Left lobe of liver (tissue), 2 donors: ENCODE data around the gene FAM200C. TPM values are rescaled to one million over a fixed set of nuclear protein-coding genes. Genes with fewer than 3 reads are reported as not detected.

ENCODE experiments used
- ATAC-seq: fragments of 200-7000 bp; cut with Tn5 transposase; one replicate; pipeline ENCODE4 v1.9.1; 2020; ENCODE audit warnings: mild to moderate bottlenecking, moderate library complexity
- DNase-seq: peaks from one replicate; pipeline ENCODE4 v3.0.0-alpha.2; 2020; ENCODE audit warnings: low spot score
- total RNA-seq: library from RNA; stranded (reverse); gene quantifications from one replicate; pipeline ENCODE4 v1.2.1, GENCODE V29; 2021
- donor health status: DM: no; HTN: no; CAD: no; lungs with moderate emphysema.
- donor health status: DM: no; HTN: yes; CAD: no.

The FAM200C gene
- total RNA-seq, 1 donor from 2014 or later: 1.2 TPM

GRCh38 chr5:160369990-160370712, 29.7 kb downstream of the FAM200C start, which contains the start of gene C1QTNF2:
C1QTNF2 (minus strand) TSS chr5:160370626; CDS start chr5:160355011, 15,615 bp downstream.
- peak; percentile 52 for ATAC-seq
- no peak for DNase-seq

DNA sequence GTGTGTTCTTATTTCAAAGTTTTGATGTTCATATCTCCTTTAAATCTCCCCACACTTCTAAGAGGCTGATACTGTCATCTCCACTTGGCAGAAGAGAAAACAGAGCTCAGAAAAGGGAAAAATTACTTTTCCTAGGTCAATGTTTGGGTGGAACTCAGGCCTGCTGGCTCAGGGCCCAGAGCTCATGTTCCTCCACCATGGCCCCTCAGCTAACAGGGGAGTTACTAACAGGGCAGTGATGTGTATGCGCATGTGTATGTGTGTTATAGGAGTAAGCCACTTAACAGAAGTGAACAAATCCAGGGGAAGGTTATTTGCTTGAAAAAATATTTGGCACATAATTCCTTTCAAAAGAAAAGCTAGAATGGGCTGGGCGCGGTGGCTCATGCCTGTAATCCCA, 32.0 kb downstream of the FAM200C start:
- DNase-seq: no peak
- ATAC-seq: no peak

- no peak for ATAC-seq
- DNase-seq: no peak
Measured at GRCh38 chr5:160367261-160367660, 32.6 kb downstream of the FAM200C start.

- ATAC-seq (no peak), DNase-seq (no peak)
Measured at GRCh38 chr5:160366230-160366629, 33.6 kb downstream of the FAM200C start.

DNA sequence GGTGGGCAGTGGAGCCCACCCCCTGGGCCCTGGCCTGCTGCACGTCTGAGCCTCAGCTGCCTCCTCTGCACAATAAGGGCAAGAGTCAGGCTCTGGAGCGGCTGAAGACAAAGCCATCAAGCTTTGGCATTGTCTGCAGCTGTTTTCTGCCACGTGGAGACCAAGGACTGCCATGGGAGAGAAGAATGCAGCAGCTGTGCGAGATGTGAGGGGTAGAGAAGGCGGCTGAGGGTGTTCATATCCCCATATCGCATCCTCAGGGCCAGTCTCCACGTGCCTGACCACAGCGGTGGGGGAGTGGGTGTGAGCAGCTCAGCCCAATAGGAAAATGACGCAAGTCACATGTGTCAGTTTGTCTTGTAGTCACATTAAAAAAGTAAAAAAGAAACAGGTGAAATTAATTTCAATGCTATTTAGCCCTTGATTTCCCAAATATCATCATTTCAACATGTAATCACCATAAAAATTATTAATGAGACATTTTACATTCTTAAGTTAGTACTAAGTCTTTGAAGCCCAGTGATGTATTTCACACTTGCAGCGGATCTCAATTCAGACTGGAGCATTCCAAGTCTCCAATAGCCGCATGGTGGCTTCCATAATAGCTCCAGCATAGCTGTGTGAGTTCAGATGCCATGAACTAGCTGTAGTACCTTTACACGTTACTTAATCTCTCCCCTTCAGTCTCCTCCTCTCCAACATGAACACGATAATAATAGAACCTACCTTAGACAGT, 36.0 kb downstream of the FAM200C start:
- ATAC-seq: no peak
- DNase-seq: no peak

- no peak for ATAC-seq
- DNase-seq: no peak
Measured at GRCh38 chr5:160363211-160363610, 36.6 kb downstream of the FAM200C start.

DNA sequence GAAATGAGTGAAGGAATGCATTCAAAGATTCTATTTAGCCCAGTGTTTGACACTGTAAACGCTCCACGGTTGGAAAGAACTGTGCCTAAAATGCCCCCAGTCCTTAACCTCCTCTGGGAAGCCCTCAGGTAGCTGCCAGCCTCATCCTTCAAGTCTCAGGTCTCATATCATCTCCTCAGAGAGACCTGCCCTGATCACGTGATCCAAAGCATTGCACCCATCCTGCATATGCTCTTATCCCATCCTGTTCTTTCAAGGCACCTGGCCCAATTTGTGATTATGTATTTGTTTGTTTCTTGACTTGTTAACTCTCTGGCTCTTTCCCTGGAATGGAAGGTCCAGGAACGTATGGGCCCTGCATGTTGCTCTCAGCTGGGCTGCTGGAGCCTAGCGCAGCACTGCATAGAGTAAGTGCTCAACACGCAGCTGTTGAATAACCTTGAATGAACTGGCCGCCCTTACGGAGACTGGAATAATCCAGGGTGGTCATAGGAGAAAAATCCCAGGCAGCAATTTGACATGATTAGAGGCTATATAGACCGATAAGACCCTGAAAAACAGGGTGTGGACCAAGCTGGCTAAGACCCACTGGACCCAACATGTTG, 38.1 kb downstream of the FAM200C start:
- ATAC-seq: no peak
- DNase-seq: no peak

DNA sequence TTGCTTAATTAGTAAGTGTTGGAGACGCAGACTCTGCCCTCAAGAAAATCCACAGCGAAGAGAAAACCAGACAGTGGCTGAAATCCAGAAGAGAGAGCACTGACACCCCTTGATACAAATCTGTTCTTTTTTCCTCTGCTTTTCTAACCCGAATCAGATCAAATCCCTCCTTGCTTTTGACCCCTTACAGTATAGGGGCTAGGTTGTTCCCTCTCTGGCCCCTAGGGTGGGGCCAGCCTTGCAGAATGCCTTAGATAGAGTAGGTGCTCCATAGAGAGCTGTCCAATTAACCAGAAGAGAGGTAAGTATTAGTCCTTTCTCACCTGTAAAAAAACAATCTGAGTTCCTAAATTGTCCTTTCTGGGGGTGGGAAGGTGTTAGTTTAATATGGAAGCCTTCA, 39.5 kb downstream of the FAM200C start:
- DNase-seq (no peak), ATAC-seq (no peak)

- DNase-seq (peak; percentile 22), ATAC-seq (no peak)
Measured at GRCh38 chr5:160359816-160360215, 40.0 kb downstream of the FAM200C start.

DNA sequence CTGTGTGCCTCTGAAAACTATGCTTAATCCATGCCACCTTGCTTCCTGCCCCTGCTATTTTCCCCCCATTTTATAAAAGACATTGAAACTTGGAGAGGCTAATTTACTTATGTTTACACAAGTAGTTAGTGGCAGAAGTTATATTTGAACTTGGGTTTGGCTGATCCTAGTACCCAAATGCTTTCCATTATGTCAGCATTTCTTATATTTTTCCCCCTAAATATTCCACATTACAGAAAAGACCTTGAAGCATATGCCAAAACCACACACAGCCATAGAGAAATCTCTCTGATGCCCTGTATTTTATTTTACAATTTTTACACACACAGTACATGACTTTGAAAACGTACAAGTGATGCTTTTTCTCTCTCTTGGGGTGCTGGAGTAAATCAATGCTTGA, 40.6 kb downstream of the FAM200C start:
- no peak for ATAC-seq
- no peak for DNase-seq

DNA sequence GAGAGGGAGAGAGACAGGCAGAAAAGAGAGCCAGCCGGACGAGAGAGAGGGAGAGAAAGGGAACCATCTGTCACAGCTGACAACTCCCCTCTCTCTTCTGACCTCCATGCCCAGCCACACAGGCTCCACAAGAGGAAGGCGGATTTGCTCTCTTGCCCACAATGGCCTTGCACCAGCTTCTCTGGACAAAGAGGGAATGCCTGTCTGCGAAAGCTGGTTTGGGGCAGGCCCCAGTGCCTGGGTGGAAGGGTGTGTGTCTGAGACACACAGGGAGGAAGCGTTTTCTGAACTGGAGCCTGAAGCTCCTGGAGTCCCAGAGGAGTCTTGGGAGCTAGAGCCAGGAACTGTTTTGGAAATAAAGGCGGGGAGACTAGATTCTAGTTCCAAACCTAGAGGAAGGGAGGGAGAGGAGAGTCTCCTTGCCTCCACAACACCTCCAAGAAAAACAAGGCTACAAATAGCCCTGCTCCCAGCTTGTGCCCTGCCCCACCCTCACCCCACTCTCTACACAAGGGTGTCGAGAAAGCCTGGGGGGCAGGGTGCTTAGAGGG, 41.9 kb downstream of the FAM200C start:
- ATAC-seq (no peak), DNase-seq (no peak)

DNA sequence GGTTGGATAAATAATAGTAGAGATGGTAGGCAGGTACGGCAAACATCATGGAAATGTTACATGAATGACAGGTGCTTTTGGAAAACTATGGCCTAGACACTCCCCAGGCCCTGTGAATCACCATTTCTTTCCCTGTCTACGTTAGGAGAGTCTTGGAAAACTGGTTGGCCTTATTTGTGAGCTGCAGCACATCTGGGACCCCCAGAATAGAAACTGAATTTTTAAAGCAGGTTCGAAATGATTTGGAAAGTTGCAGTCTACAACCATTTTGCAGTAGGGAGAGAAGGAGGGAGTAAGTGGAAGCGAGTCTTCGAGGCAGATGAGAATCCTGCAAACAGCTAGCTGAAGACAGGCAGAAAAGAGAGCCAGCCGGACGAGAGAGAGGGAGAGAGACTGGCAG, 42.5 kb downstream of the FAM200C start:
- no peak for DNase-seq
- ATAC-seq: no peak

- no peak for DNase-seq
- no peak for ATAC-seq
Measured at GRCh38 chr5:160356550-160357347, 43.1 kb downstream of the FAM200C start.

GRCh38 chr5:160354666-160355065, 45.2 kb downstream of the FAM200C start:
- ATAC-seq (no peak), DNase-seq (no peak)

- DNase-seq: no peak
- no peak for ATAC-seq
Measured at GRCh38 chr5:160353379-160353778, 46.5 kb downstream of the FAM200C start.

- no peak for ATAC-seq
- no peak for DNase-seq
Measured at GRCh38 chr5:160352308-160352707, 47.5 kb downstream of the FAM200C start.

GRCh38 chr5:160349935-160350303, 49.9 kb downstream of the FAM200C start:
- ATAC-seq: no peak
- no peak for DNase-seq

DNA sequence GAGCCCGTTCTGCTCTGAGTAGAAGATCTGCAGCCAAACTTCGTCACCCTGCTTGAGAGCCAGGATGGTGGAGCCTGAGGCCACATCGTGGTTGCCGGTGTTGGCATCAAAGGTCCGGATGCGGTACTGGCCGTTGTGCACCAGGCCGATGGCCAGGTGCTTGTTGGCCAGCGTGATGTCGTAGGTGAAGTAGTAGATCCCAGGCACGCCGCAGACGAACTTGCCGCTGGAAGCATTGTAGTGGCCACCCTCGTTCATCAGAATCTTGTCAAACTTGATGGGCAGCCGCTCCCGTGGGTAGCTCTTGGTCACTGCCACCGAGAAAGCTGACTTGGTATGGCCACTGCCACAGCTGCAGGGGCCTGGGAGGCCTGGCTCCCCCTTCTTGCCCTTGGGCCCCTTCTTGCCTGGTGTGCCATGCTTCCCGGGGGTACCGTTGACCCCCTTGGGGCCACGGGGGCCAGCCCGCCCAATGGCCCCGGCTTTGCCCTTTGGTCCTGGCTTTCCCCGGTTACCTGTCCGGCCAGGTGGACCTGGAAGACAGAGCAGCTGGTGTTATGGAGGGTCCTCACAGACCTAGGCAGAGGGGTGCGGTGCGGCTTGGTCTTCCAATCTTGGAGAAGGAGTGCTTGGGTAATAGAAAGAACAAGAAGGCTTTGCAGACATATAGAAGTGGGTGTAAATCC, 50.5 kb downstream of the FAM200C start:
- ATAC-seq (no peak), DNase-seq (no peak)

DNA sequence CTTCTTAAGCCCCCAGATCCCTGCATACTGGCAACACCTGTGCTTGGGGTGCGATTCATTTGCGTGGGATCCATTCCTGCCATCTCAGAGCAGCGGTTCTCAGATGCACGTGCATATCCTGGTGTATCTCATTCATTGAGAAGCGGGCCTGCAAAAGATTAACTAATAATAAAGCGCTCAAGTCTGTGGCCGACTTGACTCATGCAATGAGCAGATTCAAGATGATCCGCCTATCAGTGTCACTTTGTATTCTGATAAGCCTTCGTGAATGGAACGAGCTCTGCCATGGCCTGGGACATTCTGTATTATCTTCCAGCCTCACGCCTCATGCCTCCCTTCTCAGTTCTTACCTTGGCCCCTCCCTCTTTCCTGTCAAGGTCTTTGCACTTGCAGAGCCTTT, 51.8 kb downstream of the FAM200C start:
- no peak for DNase-seq
- ATAC-seq: no peak

- DNase-seq (no peak), ATAC-seq (no peak)
Measured at GRCh38 chr5:160347448-160347847, 52.4 kb downstream of the FAM200C start.
